Activated CD4-positive, CD25-positive, alpha-beta regulatory T cell (primary cell): Measurements from ENCODE around the gene AKAP13.

Source experiments
- DNase-seq, 4 experiments: peaks; one replicate each; lab custom pipeline; 2025; lab: John Stamatoyannopoulos, UW

The AKAP13 gene

DNA sequence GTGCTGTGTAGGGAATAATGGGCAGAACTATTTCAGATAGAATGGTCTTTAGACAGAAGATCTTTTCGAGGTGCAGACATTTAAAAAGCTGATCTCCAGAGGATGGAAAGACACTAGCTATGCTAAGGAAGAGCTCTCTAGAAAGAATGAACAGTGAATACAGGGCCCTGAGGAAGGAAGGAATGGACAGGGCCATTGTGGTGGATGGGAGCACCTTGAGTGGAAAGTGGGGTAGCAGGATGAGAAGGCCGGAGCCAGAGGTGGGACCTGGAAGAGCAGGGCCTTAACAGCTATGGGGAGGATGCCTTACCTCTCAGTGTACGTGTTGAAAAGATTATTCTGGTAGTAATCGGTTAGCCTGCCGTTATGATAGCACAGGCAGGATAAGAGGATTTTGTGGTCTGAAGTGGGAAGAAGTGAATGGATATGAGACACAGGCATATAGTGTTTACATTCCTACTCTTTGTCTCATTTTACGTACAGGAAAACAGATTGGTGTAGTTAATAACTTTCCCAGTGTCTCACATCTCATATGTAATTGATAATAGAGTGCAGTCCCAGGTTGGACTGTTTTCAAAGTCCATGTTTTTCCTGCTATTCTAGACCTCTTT is 241.9 kb downstream of the AKAP13 start:
- no peak for DNase-seq

- no peak for DNase-seq
Measured at GRCh38 chr15:85623315-85624049, 243.1 kb downstream of the AKAP13 start.

- DNase-seq, result no peak
Measured at GRCh38 chr15:85624291-85624801, 243.9 kb downstream of the AKAP13 start.

DNA sequence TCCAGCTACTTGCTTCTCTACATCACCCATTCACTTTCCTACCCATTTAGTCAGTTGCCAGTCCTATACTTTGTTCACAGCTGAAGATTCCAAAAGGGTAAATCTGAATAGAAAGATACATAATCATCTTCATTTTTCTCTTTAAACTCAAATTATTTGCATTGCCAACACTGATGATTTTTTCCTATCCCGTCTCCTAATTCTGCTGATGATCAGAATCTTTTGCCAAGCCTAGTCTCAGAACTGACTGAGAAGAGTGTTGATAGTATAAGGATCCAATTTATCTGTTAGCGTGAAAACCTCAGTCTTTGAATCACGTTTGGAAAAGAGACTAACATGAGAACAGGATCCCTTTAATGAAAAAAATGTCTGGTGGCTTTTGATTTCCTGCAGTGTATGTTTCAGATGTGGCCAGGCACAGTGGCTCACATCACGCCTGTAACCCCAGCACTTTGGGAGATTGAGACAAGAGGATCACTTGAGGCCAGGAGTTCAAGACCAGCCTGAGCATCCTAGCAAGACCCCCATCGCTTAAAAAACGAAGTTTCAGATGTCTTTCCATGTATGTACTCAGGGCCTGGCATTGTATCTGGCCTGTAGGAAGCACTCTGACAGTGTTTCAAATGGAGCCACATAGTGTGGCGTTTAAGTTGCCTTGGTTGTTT is 244.9 kb downstream of the AKAP13 start:
- no peak for DNase-seq

GRCh38 chr15:85625856-85626255 is 245.5 kb downstream of the AKAP13 start:
- no peak for DNase-seq

- DNase-seq, result no peak
Measured at GRCh38 chr15:85627213-85627935, 247.0 kb downstream of the AKAP13 start.

GRCh38 chr15:85630311-85630710 is 249.9 kb downstream of the AKAP13 start:
- DNase-seq, result no peak

GRCh38 chr15:85631018-85631417 is 250.6 kb downstream of the AKAP13 start:
- no peak for DNase-seq

DNA sequence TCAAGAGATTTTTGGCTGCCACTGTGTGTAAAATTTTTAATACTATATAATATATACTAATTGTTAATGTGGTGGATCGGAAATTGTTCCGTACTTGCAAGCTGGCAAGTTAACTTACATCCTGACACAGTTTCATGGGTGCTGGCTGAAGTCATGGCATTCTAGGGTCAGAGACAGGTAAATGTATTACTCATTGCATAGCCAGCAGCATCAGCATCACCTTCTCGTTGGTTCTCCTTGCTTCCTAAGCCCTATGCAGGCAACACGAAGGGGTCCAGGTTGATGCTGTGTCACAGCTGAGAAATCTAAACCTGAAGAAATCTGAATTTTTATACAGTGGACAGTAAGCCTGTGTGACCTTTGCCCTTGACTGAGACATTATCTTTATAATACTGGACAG is 251.6 kb downstream of the AKAP13 start:
- DNase-seq, result no peak

DNA sequence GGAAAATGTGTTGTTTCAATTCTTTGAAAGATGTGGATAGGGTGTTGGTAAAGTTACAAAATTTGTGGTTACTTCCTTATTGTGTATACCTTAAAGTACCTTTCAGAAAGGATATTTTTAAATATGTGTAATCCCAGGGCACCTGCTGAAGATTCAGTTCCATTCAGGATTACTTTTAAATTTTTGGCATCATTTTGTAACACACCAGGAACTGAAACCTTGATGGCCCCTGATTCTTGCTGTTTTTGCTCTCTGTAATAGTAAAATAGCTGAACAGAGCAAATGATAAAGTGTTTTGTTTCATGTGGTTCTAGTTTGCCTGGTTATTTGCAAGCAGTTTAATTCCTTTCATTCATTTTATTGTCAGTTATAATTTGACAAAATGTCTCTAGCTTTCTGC is 253.5 kb downstream of the AKAP13 start:
- DNase-seq, result no peak

DNA sequence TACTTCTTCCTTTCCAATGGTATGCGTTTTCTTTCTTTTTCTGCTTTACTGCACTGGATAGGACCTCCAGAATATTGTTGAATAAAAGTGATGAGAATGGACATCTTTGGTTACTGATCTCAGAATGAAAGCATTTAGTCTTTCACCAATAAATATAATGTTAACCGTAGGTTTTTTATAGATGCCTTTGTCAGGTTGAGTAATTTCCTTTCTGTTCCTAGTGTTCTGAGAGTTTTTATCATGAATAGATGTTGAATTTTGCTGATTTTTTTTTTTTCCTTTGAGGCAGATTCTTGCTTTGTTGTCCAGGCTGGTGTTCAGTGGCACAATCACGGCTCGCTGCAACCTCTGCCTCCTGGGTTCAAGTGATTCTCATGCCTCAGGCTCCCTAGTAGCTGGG is 255.9 kb downstream of the AKAP13 start:
- DNase-seq, result no peak

DNA sequence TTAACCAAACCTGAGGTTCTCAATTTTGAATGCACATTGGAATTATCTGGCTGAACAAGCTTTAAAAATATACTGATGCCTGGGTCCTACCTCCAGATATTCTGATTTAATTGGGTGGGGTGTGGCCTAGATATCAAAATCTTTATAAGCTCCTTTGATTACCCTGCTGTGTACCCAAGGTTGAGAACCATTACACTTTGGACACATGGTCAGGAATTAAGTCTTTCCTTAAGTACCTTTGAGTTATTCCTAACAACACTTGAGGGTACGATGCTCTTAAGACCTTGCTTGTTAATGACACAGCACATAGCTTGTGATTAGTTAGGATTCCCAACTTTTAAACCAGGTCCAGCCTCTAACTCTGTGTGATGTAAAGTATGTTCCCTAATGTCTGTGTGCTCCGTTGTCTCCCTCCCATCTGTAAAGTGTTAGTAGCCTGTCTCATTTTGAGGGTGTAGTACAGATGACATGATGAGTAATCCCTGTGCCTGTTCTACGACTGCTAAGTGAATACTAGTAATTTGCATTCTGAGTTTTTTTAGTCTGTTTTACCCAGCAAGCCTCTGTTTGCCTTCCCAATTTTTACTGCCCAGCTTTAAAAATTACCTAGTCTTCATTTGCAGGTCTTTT is 259.5 kb downstream of the AKAP13 start:
- no peak for DNase-seq

- DNase-seq, result no peak
Measured at GRCh38 chr15:85642065-85642692, 261.8 kb downstream of the AKAP13 start.

GRCh38 chr15:85642693-85643066 is 262.3 kb downstream of the AKAP13 start:
- no peak for DNase-seq

DNA sequence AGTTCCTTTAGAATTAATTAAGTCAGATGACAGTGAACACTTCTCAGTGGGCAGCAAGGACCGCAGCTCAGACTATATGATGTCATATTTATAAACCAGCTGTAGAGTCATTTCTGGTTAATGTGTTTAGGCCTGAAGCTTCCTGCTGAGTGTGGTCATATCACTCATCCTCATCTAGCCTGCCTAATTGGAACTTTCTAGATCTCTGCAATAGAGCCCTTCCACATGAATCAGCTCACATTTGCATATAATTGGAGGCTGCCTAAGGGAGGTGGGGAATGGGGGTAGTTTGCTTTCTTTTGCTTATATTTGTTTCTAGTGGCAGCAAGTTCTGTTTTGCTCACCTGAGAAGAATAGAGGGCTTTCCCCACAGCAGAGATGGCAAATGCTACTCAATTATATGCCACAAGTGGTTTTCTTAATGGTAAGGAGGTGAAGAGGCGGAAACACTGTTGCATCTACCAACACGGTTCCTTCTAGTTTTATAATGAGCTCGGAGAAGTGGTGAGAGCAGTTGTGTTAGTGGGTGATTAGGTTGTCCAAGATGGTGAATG is 266.2 kb downstream of the AKAP13 start:
- no peak for DNase-seq

DNA sequence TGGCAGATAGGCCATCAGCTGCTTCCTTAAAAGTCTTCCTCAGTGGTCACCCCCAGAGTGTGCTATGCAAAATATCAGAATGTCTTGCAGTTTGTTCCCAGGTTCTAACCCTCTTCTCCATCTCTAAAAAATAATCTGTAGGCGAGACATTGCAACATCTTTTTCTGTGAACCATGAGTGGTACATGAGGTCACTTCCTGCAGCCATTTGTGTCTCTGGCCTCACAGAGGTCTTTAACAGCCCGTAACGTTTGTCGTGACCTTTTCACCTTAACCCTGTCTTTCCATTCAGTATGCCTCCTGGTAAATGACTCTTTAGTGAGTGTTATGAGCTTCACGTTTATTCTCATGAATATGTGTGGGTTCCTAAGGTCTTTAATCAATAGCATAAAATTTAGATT is 269.0 kb downstream of the AKAP13 start:
- no peak for DNase-seq

DNA sequence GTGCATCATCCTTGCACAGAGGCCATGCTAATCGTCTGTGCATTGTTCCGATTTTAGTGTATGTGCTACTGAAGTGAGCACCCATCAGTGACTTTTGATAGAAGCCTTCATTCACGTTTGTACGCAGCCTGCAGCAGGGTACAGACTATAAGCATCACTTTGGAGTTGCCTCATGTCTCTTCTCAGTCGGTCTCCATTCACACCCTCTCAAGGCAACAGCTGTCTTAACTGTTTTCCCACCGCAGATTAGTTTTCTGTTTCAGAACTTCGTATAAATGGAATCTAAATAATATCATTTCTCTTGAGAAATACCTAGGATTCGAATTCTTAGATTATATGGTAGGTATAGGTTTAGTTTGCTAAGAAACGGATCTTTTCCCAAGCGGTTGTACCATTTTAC is 271.1 kb downstream of the AKAP13 start:
- DNase-seq, result no peak

- no peak for DNase-seq
Measured at GRCh38 chr15:85652457-85652856, 272.1 kb downstream of the AKAP13 start.

DNA sequence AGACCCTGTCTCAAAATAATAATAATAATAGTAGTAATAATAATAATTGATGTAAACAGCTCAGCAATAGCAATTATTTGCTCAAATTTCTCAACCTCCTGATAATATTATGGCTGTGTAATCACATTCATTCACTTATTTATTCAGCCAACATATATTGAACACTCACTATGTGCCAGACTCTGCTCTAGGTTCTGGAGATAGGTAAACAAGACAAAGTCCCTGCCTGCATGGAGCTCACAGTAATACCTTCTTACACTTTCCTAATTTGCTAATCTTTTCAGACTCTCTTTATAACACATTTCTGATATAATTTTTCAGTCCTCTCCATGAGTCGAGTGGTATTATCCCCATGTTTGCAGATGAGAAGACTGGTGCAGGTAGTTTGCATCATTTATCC is 276.7 kb downstream of the AKAP13 start:
- no peak for DNase-seq

DNA sequence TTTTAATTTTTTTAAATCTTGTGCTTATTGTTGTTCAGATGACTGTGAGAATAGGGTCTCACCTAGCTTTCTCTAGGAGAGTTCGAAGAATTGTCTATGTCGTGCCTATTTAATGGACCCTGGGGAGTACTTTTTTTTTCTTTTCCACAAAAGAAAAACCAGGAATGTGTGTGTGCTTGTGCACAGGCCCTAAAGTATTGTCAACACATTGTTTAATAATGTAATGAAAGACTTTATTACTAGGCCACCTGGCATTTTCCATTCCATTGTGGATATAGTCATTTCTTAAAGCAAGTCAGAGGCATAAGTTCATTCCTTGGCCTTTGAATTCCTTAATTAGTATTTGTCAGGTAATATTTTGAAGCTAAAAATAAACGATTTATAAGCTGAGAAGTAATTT is 278.4 kb downstream of the AKAP13 start:
- DNase-seq, result no peak

GRCh38 chr15:85661859-85662258 is 281.5 kb downstream of the AKAP13 start:
- no peak for DNase-seq
